HG03460 (cell line): ENCODE data around the gene ZNF839.
"Not testable (repeated sequence)": the region's sequence is repeated elsewhere in the genome, so short reads cannot be mapped to it uniquely, and the experiment has no call there.

Experiments used
- ATAC-seq: cut with Tn5 transposase; IDR thresholded peaks from one replicate; pipeline ENCODE4 v1.9.1; 2021; ENCODE audit not compliant: unreplicated experiment

The ZNF839 gene

DNA sequence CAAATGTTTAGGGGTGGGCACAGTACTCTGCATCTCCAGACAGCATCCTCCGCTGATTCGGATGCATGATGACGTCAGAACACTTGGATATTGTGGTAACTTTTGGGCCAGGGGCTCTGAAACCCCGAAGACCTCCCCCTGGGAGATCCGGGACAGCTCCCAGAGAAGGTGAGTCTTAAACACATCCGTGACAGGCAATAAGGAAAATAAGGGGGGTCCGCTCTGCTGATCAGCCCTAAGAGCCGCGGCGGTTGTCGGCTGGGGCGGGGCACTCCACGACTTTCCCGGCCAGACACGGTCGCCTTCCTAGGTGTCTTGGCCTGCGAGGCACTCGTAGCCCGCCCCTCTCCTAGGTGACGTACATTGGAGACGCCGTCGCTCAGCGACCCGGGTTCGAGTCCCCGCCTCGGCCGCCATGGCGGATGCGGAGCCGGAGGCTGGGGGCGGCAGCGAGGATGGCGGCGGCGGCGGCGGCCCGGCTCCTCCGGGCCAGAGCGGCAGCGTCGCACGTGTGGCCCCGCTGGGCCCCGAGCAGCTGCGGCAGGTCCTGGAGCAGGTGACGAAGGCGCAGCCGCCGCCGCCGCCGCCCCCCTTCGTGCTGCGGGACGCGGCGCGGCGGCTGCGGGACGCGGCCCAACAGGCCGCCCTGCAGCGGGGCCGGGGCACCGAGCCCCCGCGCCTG is at the start of gene ZNF839:
TSS of gene ZNF839 (plus strand) at position 396 of the 682 bp plus-strand sequence. CDS start at position 416, 20 bp downstream.
- ATAC-seq = peak; percentile 46

DNA sequence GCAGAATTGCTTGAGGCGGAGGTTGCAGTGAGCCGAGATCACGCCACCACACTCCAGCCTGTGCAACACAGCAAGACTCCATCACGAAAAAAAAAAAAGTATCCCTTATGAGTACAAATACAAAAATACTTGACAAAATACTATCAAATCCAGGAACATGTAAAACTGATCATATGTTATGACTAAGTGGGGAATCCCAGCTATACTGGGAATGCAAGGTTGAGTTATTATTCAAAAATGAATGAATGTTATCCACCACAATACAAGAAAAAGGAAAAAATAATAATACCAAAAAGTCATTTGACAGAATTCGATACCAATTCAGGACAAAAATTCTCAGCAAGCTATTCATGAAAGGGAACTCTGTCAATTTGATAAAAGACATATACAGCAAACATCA is 47.2 kb upstream of the ZNF839 start:
- no peak for ATAC-seq

DNA sequence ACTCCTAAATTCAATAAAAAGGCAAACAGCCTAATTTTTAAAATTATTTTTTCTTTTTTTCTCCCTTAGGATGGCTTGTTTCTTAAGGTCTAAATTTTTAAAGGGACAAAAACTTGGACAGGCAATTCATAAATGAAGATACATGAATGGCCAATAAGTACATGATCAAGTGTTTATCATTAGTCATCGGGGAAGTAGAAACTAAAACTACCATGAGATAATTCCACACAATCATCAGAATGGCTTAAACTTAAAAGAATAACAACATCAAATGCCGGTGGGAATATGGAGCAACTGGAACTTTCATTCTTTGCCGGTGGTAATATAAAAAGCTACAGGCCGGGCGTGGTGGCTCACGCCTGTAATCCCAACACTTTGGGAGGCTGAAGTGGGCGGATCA is 43.7 kb upstream of the ZNF839 start:
- ATAC-seq = no peak

DNA sequence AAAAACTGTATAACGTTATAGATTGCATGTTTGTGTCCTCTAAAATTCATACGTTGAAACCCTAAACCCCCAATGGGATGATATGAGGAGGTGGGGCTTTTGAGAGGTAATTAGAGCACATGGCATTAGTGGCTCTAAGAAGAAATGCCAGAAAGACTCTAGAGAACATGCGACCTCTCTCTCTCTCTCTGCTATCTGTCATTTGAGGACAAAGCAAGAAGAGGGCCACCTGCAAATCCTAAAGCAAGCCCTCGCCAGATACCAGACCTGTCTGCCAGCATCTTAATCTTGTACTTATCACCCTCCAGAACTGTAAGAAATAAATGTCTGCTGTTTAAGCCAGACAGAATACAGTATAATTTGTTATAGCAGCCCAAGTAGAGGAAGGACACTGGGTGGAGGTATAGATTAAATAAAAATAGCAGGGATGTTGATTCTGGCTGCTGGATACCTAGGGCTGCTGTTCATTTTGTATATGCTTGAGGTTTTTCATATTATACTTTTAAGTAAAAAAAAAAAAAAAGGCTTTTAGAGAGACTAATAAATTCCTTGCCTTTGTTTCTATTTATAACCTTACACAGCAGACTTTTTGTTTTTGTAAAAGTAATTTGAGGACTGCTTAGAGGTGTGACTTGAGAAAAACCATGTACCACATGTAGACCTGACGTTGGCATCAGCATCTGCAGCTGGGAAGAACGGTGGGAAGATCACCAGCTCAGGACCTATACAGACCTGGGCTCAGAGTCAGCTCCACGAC is 41.5 kb upstream of the ZNF839 start:
- ATAC-seq = no peak

DNA sequence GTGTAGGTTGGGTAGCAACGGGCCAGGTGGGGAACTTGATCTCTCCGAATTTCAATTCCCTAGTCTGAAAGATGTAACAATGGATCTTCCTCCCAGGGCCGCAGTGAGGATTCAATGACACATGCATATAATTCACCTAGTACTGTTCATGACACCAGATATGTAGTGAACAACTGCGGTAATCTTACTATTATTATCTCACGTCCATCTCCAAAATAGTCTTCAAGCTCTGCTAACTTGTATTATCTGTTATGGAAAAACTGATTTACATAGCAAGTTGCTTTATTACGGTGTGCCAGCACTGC is 41.0 kb upstream of the ZNF839 start:
- ATAC-seq = no peak

DNA sequence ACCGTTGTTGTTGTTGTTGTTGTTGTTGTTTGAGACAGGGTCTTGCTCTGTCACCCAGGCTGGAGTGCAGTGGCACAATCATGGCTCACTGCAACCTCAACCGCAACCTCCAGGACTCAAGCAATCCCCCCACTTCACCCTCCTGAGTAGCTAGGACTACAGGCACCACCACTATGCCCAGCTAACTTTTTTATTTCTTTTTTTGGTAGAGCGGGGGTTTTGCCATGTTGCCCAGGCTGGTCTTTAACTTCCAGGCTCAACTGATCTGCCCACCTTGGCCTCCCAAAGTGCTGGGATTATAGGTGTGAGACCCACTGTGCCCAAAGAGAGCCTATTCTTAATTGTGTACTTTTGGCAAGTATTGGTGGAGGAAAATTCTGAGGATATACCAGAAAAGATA is 40.3 kb upstream of the ZNF839 start:
- ATAC-seq = no peak

DNA sequence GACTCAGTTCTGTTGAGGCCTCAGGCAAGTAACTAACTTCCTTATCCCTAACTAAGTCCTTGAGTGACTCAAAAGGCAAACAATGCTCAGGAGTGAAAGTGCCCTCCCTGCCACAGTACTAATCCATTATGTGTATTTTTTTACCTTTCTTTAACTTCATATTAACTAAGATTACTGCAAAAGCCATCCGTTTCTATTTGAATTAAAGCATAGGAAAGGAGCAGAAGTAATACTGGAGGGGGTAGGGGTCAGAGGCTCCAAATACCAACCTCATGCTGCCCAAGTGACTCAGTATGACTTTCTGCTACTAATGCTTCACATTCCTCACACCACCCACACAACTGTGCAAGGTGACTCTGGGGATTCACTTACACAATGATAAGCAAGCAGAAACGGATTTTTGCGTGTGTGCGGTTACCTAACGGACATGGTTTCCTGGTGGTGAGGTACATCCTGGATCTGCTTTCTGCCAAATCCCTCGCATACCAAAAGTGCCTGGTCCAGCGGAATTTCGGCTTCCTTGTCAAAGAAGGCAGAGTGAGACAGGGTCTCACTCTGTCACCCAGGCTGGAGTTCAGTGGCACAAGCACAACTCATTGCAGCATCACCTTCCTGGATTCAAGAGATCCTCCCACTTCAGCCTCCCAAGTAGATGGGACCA is 39.7 kb upstream of the ZNF839 start:
- no peak for ATAC-seq

DNA sequence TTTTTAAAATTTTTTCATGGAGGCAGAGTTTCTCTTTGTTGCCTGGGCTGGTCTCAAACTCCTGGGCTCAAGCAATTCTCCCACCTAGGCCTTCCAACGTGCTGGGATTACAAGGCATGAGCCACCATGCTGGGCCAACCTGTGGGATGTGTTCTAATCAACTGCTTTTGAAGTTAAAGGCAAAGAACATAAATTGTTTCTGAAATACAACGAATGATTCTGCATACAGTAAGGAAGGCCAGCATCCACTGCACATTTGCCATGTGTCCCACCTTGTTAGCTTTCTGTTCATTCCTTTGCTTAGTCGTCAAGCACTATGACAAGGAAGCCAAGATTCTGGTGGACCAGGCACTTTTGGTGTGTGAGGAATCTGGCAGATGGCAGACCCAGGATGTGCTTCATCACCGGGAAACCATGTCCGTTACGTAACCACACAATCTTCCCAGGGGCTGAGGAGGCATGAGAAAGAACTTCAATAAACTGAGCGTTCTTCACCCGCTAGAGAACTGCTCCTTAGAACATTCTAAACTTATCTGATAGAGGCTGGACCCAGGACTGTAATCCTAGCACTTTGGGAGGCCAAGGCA is 39.1 kb upstream of the ZNF839 start:
- ATAC-seq = no peak

DNA sequence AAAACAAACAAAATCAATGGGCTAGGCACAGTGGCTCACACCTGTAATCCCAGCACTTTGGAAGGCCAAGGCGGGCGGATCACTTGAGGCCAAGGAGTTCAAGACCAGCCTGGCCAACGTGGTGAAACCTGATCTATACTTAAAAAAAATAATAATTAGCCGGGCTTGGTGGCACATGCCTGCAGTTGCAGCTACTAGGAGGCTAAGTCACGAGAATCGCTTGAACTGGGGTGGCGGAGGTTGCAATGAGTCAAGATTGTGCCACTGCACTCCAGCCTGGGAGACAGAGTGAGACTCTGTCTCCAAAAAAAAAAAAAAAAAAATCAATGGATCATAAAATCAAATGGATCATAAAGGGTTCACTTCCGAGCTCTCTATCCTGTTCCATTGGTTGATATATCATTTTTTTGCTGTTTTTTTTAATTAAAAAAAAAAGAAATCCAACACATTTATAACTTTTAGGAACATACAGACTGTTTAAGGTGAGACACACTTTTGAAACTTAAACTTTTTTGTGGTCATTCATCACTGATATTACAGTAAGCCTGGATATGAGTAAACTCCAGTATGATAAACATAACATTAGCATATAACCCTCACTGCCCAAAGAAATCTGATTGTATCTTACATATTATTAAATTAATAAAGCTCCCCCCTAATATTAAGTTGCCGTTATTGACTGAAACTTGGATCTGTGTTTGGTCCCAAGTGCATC is 36.6 kb upstream of the ZNF839 start:
- ATAC-seq = no peak

DNA sequence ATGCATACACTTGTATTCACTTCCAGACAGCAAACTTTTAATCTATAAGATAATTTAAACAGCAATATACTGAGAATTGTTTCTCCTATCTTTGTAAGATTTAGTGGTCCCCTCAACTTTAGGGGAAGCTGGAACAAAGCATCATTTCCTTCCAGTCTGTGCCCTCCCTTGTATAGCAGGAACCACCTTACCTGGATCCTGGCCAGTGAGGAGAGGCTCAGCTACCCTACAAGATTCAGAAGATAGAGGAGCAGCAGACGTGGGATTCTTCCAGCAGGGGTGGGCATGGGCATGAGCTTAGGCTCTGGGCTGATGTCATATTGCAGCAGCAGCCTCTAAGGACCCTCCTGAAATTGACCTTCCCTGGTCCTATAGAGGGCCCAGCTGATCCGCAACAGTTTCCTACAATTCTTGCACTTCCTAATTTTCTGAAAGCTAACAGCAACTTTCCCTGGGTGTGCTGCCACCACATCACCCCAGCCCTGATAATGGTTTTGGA is 35.9 kb upstream of the ZNF839 start:
- ATAC-seq = no peak

DNA sequence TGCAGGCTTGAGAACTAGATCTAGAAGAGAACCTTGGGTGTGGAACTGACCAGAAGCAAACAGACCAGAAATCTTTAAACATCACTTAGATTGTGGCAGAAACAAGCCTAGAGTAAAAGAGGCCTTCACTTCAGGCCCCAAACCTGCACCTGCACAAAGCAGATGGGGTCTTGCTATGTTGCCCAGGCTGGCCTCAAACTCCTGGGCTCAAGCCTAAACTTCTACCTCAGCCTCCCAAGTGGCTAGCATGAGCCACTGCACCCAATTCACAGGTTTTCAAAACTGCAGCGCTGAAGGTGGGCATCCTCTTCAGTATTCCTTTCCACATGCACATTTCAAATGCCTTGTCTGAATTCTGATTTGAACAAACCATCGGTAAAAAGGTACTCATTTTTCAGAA is 34.4 kb upstream of the ZNF839 start:
- ATAC-seq = no peak

DNA sequence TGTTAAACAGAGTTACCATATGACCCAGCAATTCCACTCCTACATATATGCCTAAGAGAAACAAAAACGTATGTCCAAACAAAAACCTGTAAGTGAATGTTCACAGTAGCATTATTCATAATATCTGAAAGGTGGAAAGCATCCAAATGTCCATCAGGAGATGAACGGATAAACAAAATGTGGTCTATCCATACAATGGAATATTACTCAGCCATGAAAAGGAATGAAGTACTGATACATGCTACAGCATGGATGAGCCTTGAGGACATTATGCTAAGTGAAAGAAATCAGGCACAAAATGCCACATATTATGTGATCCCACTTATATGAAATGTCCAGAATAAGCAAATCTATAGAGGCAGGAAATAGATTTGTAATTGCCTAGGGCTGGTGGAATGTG is 31.4 kb upstream of the ZNF839 start:
- no peak for ATAC-seq

DNA sequence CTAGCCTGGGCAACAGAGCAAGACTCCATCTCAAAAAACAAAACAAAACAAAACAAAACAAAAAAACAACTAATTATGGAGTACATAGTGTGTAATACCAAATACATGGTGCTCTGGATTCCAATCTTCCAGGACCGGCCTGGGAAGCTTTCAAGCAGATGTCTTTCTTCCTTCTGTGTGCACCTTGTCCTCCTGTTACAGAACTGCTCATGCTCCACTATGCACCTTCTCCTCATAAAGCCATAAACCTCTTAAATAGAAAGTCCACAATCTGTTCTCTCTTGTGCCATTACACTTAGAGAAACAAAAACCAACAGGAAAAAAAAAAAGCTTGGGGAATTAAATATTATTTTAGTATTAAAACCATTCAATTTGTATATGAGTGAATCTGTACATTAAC is 27.1 kb upstream of the ZNF839 start:
- ATAC-seq = no peak

DNA sequence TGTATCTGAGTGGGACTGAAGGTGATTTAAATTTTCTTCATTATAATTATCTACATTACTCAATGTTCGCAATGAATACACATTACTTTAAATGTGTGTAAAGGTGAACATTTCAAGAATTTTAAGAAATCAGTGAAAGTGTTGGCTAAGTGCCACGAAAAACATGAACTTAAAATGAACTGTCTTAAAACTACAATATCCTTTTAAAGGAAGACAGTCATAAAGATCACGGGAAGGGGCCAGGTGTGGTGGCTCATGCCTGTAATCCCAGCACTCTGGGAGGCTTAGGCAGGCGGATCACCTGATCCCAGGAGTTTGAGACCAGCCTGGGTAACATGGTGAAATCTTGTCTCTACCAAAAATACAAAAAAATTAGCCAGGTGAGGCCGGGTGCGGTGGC is 25.8 kb upstream of the ZNF839 start:
- no peak for ATAC-seq

DNA sequence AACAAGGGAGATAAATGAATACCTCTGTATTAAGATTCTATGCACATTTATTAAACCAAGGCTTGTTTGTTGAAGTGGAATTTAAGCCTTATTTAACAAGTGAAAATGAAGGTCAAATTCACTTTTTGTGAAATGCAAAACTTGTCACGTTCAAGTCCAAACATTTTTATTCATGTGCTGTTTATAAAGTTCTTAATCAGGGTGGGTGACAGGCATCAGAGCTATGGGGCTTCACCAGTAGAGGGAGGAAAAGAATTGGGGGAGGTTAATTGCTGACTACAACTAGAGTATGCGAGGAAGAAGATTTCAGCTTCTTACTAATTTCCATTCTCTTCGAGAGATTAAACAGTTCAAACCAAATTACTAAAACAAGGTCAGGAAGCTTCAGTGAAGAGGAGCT is 24.3 kb upstream of the ZNF839 start:
- ATAC-seq = no peak

DNA sequence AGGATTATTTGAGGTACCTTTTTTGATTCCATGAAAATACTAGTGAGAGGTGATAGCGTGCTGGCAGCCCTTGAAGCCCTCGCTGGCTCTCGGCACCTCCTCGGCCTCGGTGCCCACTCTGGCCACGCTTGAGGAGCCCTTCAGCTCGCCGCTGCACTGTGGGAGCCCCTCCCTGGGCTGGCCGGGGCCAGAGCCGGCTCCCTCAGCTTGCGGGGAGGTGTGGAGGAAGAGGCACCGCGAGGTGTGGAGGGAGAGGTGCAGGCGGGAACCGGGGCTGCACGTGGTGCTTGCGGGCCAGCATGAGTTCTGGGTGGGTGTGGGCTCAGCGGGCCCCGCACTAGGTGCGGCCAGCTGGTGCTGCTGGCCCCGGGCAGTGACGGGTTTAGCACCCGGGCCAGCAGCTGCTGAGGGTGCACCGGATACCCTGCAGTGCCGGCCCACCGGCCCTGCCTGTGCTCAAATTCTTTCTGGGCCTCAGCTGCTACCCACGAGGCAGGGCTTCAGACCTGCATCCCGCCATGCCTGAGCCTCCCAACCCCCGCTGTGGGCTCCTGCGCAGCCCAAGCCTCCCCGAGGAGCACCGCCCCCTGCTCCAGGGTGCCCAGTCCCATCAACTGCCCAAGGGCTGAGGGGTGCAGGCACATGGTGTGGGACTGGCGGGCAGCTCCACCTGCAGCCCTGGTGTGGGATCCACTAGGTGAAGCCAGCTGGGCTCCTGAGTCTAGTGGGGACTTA is 21.9 kb upstream of the ZNF839 start:
- ATAC-seq = no peak

DNA sequence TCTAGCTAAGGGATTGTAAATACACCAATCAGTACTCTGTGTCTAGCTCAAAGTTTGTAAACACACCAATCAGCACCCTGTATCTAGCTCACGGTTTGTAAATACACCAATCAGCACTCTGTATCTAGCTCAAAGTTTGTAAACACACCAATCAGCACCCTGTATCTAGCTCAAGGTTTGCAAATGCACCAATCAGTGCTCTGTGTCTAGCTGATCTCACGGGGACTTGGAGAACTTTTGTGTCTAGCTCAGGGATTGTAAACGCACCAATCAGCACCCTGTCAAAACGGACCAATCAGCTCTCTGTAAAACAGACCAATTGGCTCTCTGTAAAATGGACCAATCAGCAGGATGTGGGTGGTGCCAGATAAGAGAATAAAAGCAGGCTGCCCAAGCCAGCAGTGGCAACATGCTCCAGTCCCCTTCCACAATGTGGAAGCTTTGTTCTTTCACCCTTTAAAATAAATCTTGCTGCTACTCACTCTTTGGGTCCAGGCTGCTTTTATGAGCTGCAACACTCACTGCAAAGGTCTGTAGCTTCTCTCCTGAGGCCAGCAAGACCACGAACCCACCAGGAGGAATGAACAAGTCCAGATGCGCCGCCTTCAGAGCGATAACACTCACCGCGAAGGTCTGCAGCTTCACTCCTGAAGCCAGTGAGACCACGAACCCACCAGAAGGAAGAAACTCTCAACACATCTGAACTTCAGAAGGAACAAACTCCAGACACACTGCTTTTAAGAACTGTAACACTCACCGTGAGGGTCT is 21.1 kb upstream of the ZNF839 start:
- not testable (repeated sequence) for ATAC-seq

DNA sequence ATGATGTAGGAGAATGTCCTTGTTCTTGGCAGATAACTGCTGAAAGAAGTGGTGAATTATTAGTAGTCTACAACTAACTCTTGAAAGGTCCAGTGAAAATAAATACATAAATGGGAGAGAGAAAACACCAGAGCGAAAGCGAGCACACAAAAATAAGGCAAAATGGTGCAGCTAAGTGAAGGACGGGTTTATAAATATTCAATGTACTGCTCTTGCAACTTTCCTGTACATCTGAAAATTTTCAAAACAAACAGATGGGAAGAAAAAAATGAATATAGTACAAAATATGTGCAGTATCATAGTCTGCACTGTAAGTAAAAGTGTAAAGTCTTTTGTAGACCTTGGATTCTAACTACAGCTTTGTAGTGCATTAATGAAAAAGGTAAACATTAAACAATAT is 15.9 kb upstream of the ZNF839 start:
- ATAC-seq = no peak

DNA sequence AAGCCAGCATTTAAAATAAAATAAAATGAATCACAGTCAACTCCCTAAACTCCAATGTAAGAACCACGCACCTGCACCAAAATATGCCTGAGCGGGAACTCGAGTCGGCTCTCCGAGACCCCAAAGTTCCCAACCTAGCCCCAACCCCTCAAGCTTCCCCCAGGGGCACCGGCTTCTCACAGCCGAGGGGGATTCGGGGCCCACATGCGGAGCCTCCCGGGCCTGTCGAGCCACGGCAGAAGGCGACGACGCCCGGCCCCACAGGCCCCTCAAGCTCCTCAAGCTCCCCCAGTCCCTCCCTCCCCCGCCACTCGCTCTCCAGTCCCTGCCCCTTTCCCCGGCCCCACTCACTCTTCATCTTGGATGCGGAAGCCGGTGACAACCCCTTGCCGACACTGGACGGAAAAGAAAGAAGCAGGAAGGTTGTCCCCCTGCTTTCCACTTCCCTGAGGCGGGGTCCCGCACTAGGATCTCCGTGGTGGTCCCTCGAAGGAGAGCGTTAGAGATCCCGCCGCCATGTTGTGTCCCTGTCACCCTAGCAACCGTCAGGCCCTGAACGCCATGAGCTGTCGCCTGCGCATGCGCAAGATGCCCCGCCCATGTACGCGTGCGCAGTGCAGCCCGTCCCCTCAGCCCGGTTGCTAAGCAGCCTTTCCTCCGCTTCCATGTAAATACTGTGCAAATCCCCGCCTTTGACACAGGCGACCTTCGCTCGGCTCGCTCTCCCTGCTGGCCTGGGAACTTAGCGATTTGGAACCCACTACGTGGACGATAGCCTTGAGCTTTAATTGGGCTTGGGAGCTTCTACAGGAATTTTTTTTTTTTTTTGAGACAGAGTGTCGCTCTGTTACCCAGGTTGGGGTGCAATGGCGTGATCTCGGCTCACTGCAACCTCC is 14.7 kb upstream of the ZNF839 start, which contains the start of gene MOK:
TSS of gene MOK (minus strand) at position 554 of the 896 bp plus-strand sequence. CDS start at position 358, 196 bp downstream.
- peak; percentile 97 for ATAC-seq
